IMR-90 (cell line): ENCODE data around the gene CCDC182. TPM values are rescaled to one million over a fixed set of nuclear protein-coding genes. Genes with fewer than 3 reads are reported as not detected.

Experiments used
- ATAC-seq: fragments of 200-7000 bp; cut with Tn5 transposase; 2 replicates; pipeline ENCODE4 v1.9.1; 2020; ENCODE audit warnings: low read depth, mild to moderate bottlenecking, moderate library complexity
- BruUV-seq: library from RNA; stranded (reverse); fragments of 400-500 nt; replicated peaks from 2 replicates; lab custom pipeline; 2021; lab: Mats Ljungman, UMichigan
- CTCF ChIA-PET: fragments of 300-600 bp; formaldehyde crosslinking; extraction: SDS; loops from one replicate; lab custom pipeline; 2021; ENCODE audit warnings: antibody characterized with exemption; lab: Yijun Ruan, JAX
- POLR2A ChIA-PET: fragments of 300-600 bp; sonication (Branson Sonifier 250); formaldehyde crosslinking; loops from one replicate; lab custom pipeline; 2022; ENCODE audit warnings: antibody characterized with exemption; ENCODE audit not compliant: unreplicated experiment; lab: Charles Lee
- DNase-seq: peaks from one replicate; pipeline ENCODE4 v3.0.0; 2013
- H2AFZ ChIP-seq: replicated peaks from 2 replicates; pipeline ENCODE3; 2013; ENCODE audit warnings: low read length, mild to moderate bottlenecking; ENCODE audit not compliant: poor library complexity
- H2AK5ac ChIP-seq: 2 replicates; pipeline ENCODE4 v1.6.1; 2013; ENCODE audit warnings: low read depth, low read length, inconsistent platforms
- H2AK9ac ChIP-seq: replicated peaks from 2 replicates; pipeline ENCODE3; 2013; ENCODE audit warnings: mild to moderate bottlenecking, low read depth, low read length, moderate library complexity; ENCODE audit not compliant: poor library complexity
- H2BK120ac ChIP-seq: 2 replicates; pipeline ENCODE4 v1.6.1; 2013; ENCODE audit warnings: low read depth, low read length, inconsistent platforms
- H2BK15ac ChIP-seq: 3 replicates; pipeline ENCODE4 v1.6.1; 2013; ENCODE audit warnings: low read depth, low read length, inconsistent platforms
- H2BK20ac ChIP-seq: 2 replicates; pipeline ENCODE4 v1.6.1; 2013; ENCODE audit warnings: low read depth, mild to moderate bottlenecking, inconsistent platforms, low read length, moderate library complexity
- H2BK5ac ChIP-seq: 2 replicates; pipeline ENCODE4 v1.6.1; 2013; ENCODE audit warnings: mild to moderate bottlenecking, low read depth, low read length, inconsistent platforms; ENCODE audit not compliant: poor library complexity, severe bottlenecking
- H3K14ac ChIP-seq: replicated peaks from 2 replicates; pipeline ENCODE4 v1.6.1; 2013; ENCODE audit warnings: low read depth, low read length, inconsistent platforms
- H3K18ac ChIP-seq: 2 replicates; pipeline ENCODE4 v1.6.1; 2013; ENCODE audit warnings: low read depth, low read length, control low read depth
- H3K23ac ChIP-seq: 2 replicates; pipeline ENCODE4 v1.6.1; 2013; ENCODE audit warnings: low read depth, low read length, inconsistent platforms
- H3K27ac ChIP-seq: 2 replicates; pipeline ENCODE4 v1.5.1; 2013; ENCODE audit warnings: mild to moderate bottlenecking, control low read depth, low read length; ENCODE audit not compliant: insufficient read depth
- H3K27me3 ChIP-seq: 2 replicates; pipeline ENCODE4 v1.6.1; 2013; ENCODE audit warnings: low read length; ENCODE audit not compliant: control insufficient read depth, insufficient read depth
- H3K36me3 ChIP-seq: 2 replicates; pipeline ENCODE4 v1.6.1; 2013; ENCODE audit warnings: low read length, mixed read lengths; ENCODE audit not compliant: control insufficient read depth, insufficient read depth
- H3K4ac ChIP-seq: 2 replicates; pipeline ENCODE4 v1.6.1; 2013; ENCODE audit warnings: low read depth, low read length, inconsistent platforms
- H3K4me1 ChIP-seq: 2 replicates; pipeline ENCODE4 v1.6.1; 2013; ENCODE audit warnings: low read length, mixed read lengths; ENCODE audit not compliant: control insufficient read depth, insufficient read depth
- H3K4me2 ChIP-seq: 2 replicates; pipeline ENCODE4 v1.6.1; 2013; ENCODE audit warnings: low read depth, mild to moderate bottlenecking, control low read depth, low read length, moderate library complexity
- H3K4me3 ChIP-seq: 2 replicates; pipeline ENCODE4 v1.5.1; 2013; ENCODE audit warnings: low read depth, mild to moderate bottlenecking, control low read depth, low read length, moderate library complexity; ENCODE audit not compliant: insufficient read depth
- H3K56ac ChIP-seq: 2 replicates; pipeline ENCODE4 v1.6.1; 2013; ENCODE audit warnings: low read length, inconsistent platforms; ENCODE audit not compliant: insufficient read depth; ENCODE audit errors: extremely low read depth
- H3K79me1 ChIP-seq, 2 experiments: 2 replicates each; pipeline ENCODE4 v1.6.1; 2013; ENCODE audit warnings: low read length in 2 of 2, inconsistent platforms in 1 of 2, low read depth in 1 of 2
- H3K9ac ChIP-seq: 2 replicates; pipeline ENCODE4 v1.6.1; 2013; ENCODE audit warnings: low read depth, low read length, control low read depth
- H3K9me1 ChIP-seq: 2 replicates; pipeline ENCODE4 v1.6.1; 2013; ENCODE audit warnings: low read length, inconsistent platforms; ENCODE audit not compliant: insufficient read depth
- H3K9me3 ChIP-seq: 2 replicates; pipeline ENCODE4 v1.6.1; 2013; ENCODE audit warnings: low read length; ENCODE audit not compliant: control insufficient read depth, insufficient read depth
- H4K20me1 ChIP-seq: 2 replicates; pipeline ENCODE4 v1.6.1; 2013; ENCODE audit warnings: low read length, inconsistent platforms; ENCODE audit not compliant: insufficient read depth
- H4K5ac ChIP-seq: 2 replicates; pipeline ENCODE4 v1.6.1; 2013; ENCODE audit warnings: mild to moderate bottlenecking, low read depth, low read length, control low read depth
- H4K8ac ChIP-seq, 2 experiments: 2 replicates each; pipeline ENCODE4 v1.6.1; 2013; ENCODE audit warnings: low read depth in 2 of 2, low read length in 2 of 2, control low read depth in 1 of 2, inconsistent platforms in 1 of 2
- H4K91ac ChIP-seq: 2 replicates; pipeline ENCODE4 v1.6.1; 2013; ENCODE audit warnings: low read depth, low read length, inconsistent platforms; ENCODE audit not compliant: insufficient read depth
- CEBPB ChIP-seq: IDR thresholded peaks from 2 replicates; pipeline ENCODE4 v1.6.1; 2012; ENCODE audit warnings: low read depth, low read length, improper control_type of control experiment
- CHD1 ChIP-seq: IDR thresholded peaks from 2 replicates; pipeline ENCODE4 v1.6.1; 2012; ENCODE audit warnings: low read depth, low read length, improper control_type of control experiment
- RCOR1 ChIP-seq: IDR thresholded peaks from 2 replicates; pipeline ENCODE4 v1.6.1; 2012; ENCODE audit warnings: mild to moderate bottlenecking, low read length, improper control_type of control experiment; ENCODE audit not compliant: insufficient replicate concordance
- WGBS, 2 experiments: methylation state at CpG; one replicate each; pipeline versions ENCODE4 v1.1.5 to v1.1.7; 2013; ENCODE audit warnings: missing lambda C conversion rate in 2 of 2; ENCODE audit not compliant: insufficient read length in 1 of 2; ENCODE audit errors: extremely low coverage in 2 of 2; 5-methylcytosine and 5-hydroxymethylcytosine counted together
- dilution Hi-C: fragments of 300-500 bp; cut with HindIII; formaldehyde crosslinking; loops from one replicate; pipeline ENCODE4 v1.14.3; 2018; ENCODE audit warnings: low sequenced_read_pairs; ENCODE audit not compliant: unreplicated experiment
- in situ Hi-C: fragments of 300-500 bp; cut with MboI; formaldehyde crosslinking; loops from 3 replicates; pipeline ENCODE4 v1.14.3; 2019; ENCODE audit warnings: low sequenced_read_pairs, inconsistent platforms, mixed read lengths
- intact Hi-C: fragments of 100-400 bp; cut with micrococcal nuclease; formaldehyde crosslinking; loops from 2 replicates; pipeline ENCODE4 v1.10.0; 2022
- polyA plus RNA-seq, 3 experiments: library from polyadenylated mRNA; depleted of rRNA; stranded (reverse); fragments of >200 nt; gene quantifications; 2 replicates each; pipeline ENCODE4 v1.2.3, GENCODE V29; 2012; ENCODE audit warnings: low replicate concordance in 1 of 3
- total RNA-seq: library from RNA; depleted of rRNA; stranded (reverse); fragments of >200 nt; gene quantifications from 2 replicates; pipeline ENCODE4 v1.2.3, GENCODE V29; 2012
- TF ChIP-seq, protein P1 (sequence below): fragments of 150-350 bp; IDR thresholded peaks from 2 replicates; pipeline ENCODE4 v1.6.1; 2017; ENCODE audit warnings: mild to moderate bottlenecking, antibody characterized with exemption, low read length, low read depth

CCDC182 gene
- total and polyA plus RNA-seq, 2 of the 4 experiments (the other 2 are of a cell fraction), result not detected

GRCh38 chr17:57718878-57719277 is 26.2 kb downstream of the CCDC182 start:
- Histone ChIP-seq H2BK20ac (no peak overlapping the region), H2AK5ac (no peak overlapping the region), H2AFZ (no peak overlapping the region), H2BK120ac (no peak overlapping the region), H3K36me3 (no peaks in the 10 kb centered on the region), H4K91ac (no peak overlapping the region), H3K79me1 (no peaks in the 10 kb centered on the region), H4K5ac (no peak overlapping the region), H3K4me1 (no peaks in the 10 kb centered on the region), H3K56ac (no peak overlapping the region), H3K9me3 (no peaks in the 10 kb centered on the region), H2AK9ac (no peak overlapping the region), H4K20me1 (no peaks in the 10 kb centered on the region), H3K18ac (no peak overlapping the region), H4K8ac (no peak overlapping the region), H2BK15ac (no peak overlapping the region), H3K4me3 (no peak overlapping the region), H3K4ac (no peak overlapping the region), H3K9me1 (no peaks in the 10 kb centered on the region), H3K27me3 (peaks cover 44% of the 10 kb centered on the region), H3K14ac (no peak overlapping the region), H3K27ac (no peak overlapping the region), H2BK5ac (no peak overlapping the region), H3K9ac (no peak overlapping the region), H3K4me2 (no peak overlapping the region), H3K23ac (no peak overlapping the region)
- no TSS peak for BruUV-seq
- intact Hi-C loops, result no loop called here
- no peak for DNase-seq
- in situ Hi-C loops, result no loop called here
- CTCF ChIA-PET, result no interaction called here
- ATAC-seq, result no peak
- TF ChIP-seq CEBPB, result no peak
- TF ChIP-seq, protein P1, sequence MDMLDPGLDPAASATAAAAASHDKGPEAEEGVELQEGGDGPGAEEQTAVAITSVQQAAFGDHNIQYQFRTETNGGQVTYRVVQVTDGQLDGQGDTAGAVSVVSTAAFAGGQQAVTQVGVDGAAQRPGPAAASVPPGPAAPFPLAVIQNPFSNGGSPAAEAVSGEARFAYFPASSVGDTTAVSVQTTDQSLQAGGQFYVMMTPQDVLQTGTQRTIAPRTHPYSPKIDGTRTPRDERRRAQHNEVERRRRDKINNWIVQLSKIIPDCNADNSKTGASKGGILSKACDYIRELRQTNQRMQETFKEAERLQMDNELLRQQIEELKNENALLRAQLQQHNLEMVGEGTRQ, result no peak
- TF ChIP-seq CHD1, result no peak
- TF ChIP-seq RCOR1, result no peak
- POLR2A ChIA-PET, result no interaction called here
- 63% methylated on average over 4 of the region's 8 CpGs; no CpG with 5 or more reads in 1 of the 2 experiments for WGBS, 2 experiments
- dilution Hi-C loops, result no loop called here
